H9 (cell line): ENCODE data around the gene GPRC5A. TPM values are rescaled to one million over a fixed set of nuclear protein-coding genes. Genes with fewer than 3 reads are reported as not detected.

ENCODE experiments used
- DNase-seq: peaks from one replicate; pipeline ENCODE4 v3.0.0-alpha.2; 2017
- H2AFZ ChIP-seq: one replicate; pipeline ENCODE4 v1.6.1; 2013; ENCODE audit warnings: mild to moderate bottlenecking, low read length, control low read depth, moderate library complexity
- H2AK5ac ChIP-seq: 2 replicates; pipeline ENCODE4 v1.6.1; 2013; ENCODE audit warnings: low read length, control low read depth, mixed read lengths; ENCODE audit not compliant: insufficient read length
- H2BK120ac ChIP-seq: one replicate; pipeline ENCODE4 v1.6.1; 2013; ENCODE audit warnings: low read depth, mild to moderate bottlenecking, low read length, control low read depth, inconsistent platforms; ENCODE audit not compliant: poor library complexity, severe bottlenecking
- H2BK12ac ChIP-seq: 2 replicates; pipeline ENCODE4 v1.6.1; 2013; ENCODE audit warnings: low read length, control low read depth, mixed read lengths, low read depth; ENCODE audit not compliant: insufficient read length
- H2BK15ac ChIP-seq: 2 replicates; pipeline ENCODE4 v1.6.1; 2013; ENCODE audit warnings: low read depth, low read length, control low read depth
- H2BK20ac ChIP-seq: one replicate; pipeline ENCODE4 v1.6.1; 2013; ENCODE audit warnings: low read depth, mild to moderate bottlenecking, low read length, control low read depth, inconsistent platforms; ENCODE audit not compliant: poor library complexity, severe bottlenecking
- H2BK5ac ChIP-seq: 2 replicates; pipeline ENCODE4 v1.6.1; 2013; ENCODE audit warnings: low read length, control low read depth, mixed read lengths; ENCODE audit not compliant: insufficient read length
- H3K14ac ChIP-seq: 2 replicates; pipeline ENCODE4 v1.6.1; 2013; ENCODE audit warnings: low read length, control low read depth; ENCODE audit not compliant: insufficient read depth
- H3K18ac ChIP-seq: 2 replicates; pipeline ENCODE4 v1.6.1; 2013; ENCODE audit warnings: low read depth, mild to moderate bottlenecking, mixed read lengths, low read length, control low read depth; ENCODE audit not compliant: insufficient read length
- H3K23ac ChIP-seq: 2 replicates; pipeline ENCODE4 v1.6.1; 2013; ENCODE audit warnings: low read length, control low read depth, mixed read lengths, low read depth; ENCODE audit not compliant: insufficient read length
- H3K23me2 ChIP-seq: 2 replicates; pipeline ENCODE4 v1.6.1; 2013; ENCODE audit warnings: low read depth, mild to moderate bottlenecking, mixed read lengths, low read length, control low read depth; ENCODE audit not compliant: insufficient read length, poor library complexity, severe bottlenecking
- H3K27ac ChIP-seq: 2 replicates; pipeline ENCODE4 v1.5.1; 2013; ENCODE audit warnings: low read length, control low read depth, mixed read lengths, low read depth; ENCODE audit not compliant: insufficient read length
- H3K27me3 ChIP-seq: 2 replicates; pipeline ENCODE4 v1.6.1; 2013; ENCODE audit warnings: low read length, control low read depth, inconsistent platforms; ENCODE audit not compliant: insufficient read depth
- H3K4ac ChIP-seq: 2 replicates; pipeline ENCODE4 v1.6.1; 2013; ENCODE audit warnings: low read depth, mild to moderate bottlenecking, control low read depth, inconsistent platforms, low read length, moderate library complexity
- H3K4me1 ChIP-seq: 2 replicates; pipeline ENCODE4 v1.6.1; 2013; ENCODE audit warnings: low read length, control low read depth, inconsistent platforms; ENCODE audit not compliant: insufficient read depth
- H3K4me2 ChIP-seq: 2 replicates; pipeline ENCODE4 v1.6.1; 2013; ENCODE audit warnings: low read length, control low read depth, mixed read lengths; ENCODE audit not compliant: insufficient read length, insufficient read depth
- H3K56ac ChIP-seq: 2 replicates; pipeline ENCODE4 v1.6.1; 2013; ENCODE audit warnings: low read depth, mild to moderate bottlenecking, mixed read lengths, low read length, control low read depth; ENCODE audit not compliant: insufficient read length
- H3K79me1 ChIP-seq: 2 replicates; pipeline ENCODE4 v1.6.1; 2013; ENCODE audit warnings: low read depth, mild to moderate bottlenecking, moderate library complexity, low read length, control low read depth, inconsistent platforms; ENCODE audit not compliant: insufficient read depth, poor library complexity, severe bottlenecking
- H3K79me2 ChIP-seq: 2 replicates; pipeline ENCODE4 v1.6.1; 2013; ENCODE audit warnings: low read length, control low read depth, inconsistent platforms; ENCODE audit not compliant: insufficient read depth
- H3K9ac ChIP-seq: 2 replicates; pipeline ENCODE4 v1.6.1; 2013; ENCODE audit warnings: low read length, control low read depth, mixed read lengths; ENCODE audit not compliant: insufficient read length; ENCODE audit errors: extremely low read depth
- H3K9me3 ChIP-seq: one replicate; pipeline ENCODE4 v1.6.1; 2013; ENCODE audit warnings: low read depth, low read length, inconsistent platforms; ENCODE audit not compliant: control insufficient read depth
- H3T11ph ChIP-seq: one replicate; pipeline ENCODE4 v1.6.1; 2013; ENCODE audit warnings: mild to moderate bottlenecking, low read length, control low read depth, inconsistent platforms
- H4K20me1 ChIP-seq: one replicate; pipeline ENCODE4 v1.6.1; 2013; ENCODE audit not compliant: control insufficient read depth, insufficient read length, insufficient read depth
- H4K5ac ChIP-seq: 2 replicates; pipeline ENCODE4 v1.6.1; 2013; ENCODE audit warnings: low read depth, mild to moderate bottlenecking, mixed read lengths, low read length, control low read depth; ENCODE audit not compliant: insufficient read length
- H4K8ac ChIP-seq: replicated peaks from 2 replicates; pipeline ENCODE4 v1.6.1; 2013; ENCODE audit warnings: low read length, control low read depth, mixed read lengths, low read depth; ENCODE audit not compliant: insufficient read length
- H4K91ac ChIP-seq: 2 replicates; pipeline ENCODE4 v1.6.1; 2013; ENCODE audit warnings: low read depth, mild to moderate bottlenecking, moderate library complexity, mixed read lengths, low read length, control low read depth; ENCODE audit not compliant: insufficient read length
- H3K27ac Mint-ChIP-seq, 3 experiments: 2 replicates in 2 of 3; 3 replicates in 1 of 3; pipeline ENCODE4 v1.8.0; 2020 to 2021; ENCODE audit warnings: mixed read lengths in 3 of 3, mild to moderate bottlenecking in 1 of 3, moderate library complexity in 1 of 3
- H3K27me3 Mint-ChIP-seq: 2 replicates; pipeline ENCODE4 v1.8.0; 2021; ENCODE audit warnings: low read depth, mild to moderate bottlenecking, moderate library complexity, mixed read lengths
- H3K36me3 Mint-ChIP-seq, 3 experiments: 2 replicates in 2 of 3; 3 replicates in 1 of 3; pipeline ENCODE4 v1.8.0; 2020 to 2021; ENCODE audit warnings: low read depth in 3 of 3, mixed read lengths in 3 of 3; ENCODE audit not compliant: insufficient read depth in 1 of 3
- H3K4me1 Mint-ChIP-seq, 2 experiments: 2 replicates each; pipeline ENCODE4 v1.8.0; 2020; ENCODE audit warnings: mixed read lengths in 2 of 2
- H3K4me3 Mint-ChIP-seq, 2 experiments: 2 replicates in 1 of 2; 3 replicates in 1 of 2; pipeline ENCODE4 v1.8.0; 2020 to 2021; ENCODE audit warnings: mild to moderate bottlenecking in 2 of 2, mixed read lengths in 2 of 2, moderate library complexity in 1 of 2
- H3K9me3 Mint-ChIP-seq, 2 experiments: 2 replicates in 1 of 2; 3 replicates in 1 of 2; pipeline ENCODE4 v1.8.0; 2020; ENCODE audit warnings: mild to moderate bottlenecking in 2 of 2, mixed read lengths in 2 of 2, moderate library complexity in 1 of 2
- CTCF ChIP-seq: fragments of 200-600 bp; sonication (generic); conservative IDR thresholded peaks from 3 replicates; pipeline ENCODE4 v1.8.0; 2021; ENCODE audit warnings: antibody characterized with exemption, mild to moderate bottlenecking
- WGBS: extraction: QIAGEN DNeasy Blood & Tissue Kit; methylation state at CpG from one replicate; pipeline ENCODE4 v1.1.7; 2013; ENCODE audit warnings: missing lambda C conversion rate, low lambda C conversion rate, mixed read lengths; ENCODE audit not compliant: insufficient read length; ENCODE audit errors: extremely low coverage; 5-methylcytosine and 5-hydroxymethylcytosine counted together
- total RNA-seq: library from RNA; stranded (reverse); gene quantifications from 2 replicates; pipeline ENCODE4 v1.2.1, GENCODE V29; 2021

The GPRC5A gene
- total RNA-seq, 1 experiment from 2014 or later, result 0.09 TPM

GRCh38 chr12:12853435-12853834 lies 37.9 kb upstream of the GPRC5A start:
- Histone ChIP-seq H4K5ac (no peak overlapping the region), H3K18ac (no peak overlapping the region), H3K9me3 (no peaks in the 10 kb centered on the region), H3K27ac (no peak overlapping the region), H2BK15ac (no peak overlapping the region), H2BK20ac (no peak overlapping the region), H3K79me2 (no peaks in the 10 kb centered on the region), H2AFZ (no peak overlapping the region), H3K27me3 (no peaks in the 10 kb centered on the region), H2AK5ac (no peak overlapping the region), H3K4me2 (no peak overlapping the region), H3K79me1 (no peaks in the 10 kb centered on the region), H2BK12ac (no peak overlapping the region), H3K56ac (no peak overlapping the region), H3K4ac (no peak overlapping the region), H2BK120ac (no peak overlapping the region), H3K23me2 (no peaks in the 10 kb centered on the region), H4K8ac (no peak overlapping the region), H3K4me1 (no peaks in the 10 kb centered on the region), H4K20me1 (no peaks in the 10 kb centered on the region), H3K14ac (no peak overlapping the region), H3T11ph (no peak overlapping the region), H3K23ac (no peak overlapping the region), H2BK5ac (no peak overlapping the region), H4K91ac (no peak overlapping the region), H3K9ac (no peak overlapping the region)
- DNase-seq, result no peak
- peaks cover 8 to 16% (median 9%) of the 10 kb centered on the region in 3 experiments for H3K36me3 Mint-ChIP-seq
- H3K4me1 Mint-ChIP-seq, result no peaks in the 10 kb centered on the region
- no peaks in the 10 kb centered on the region for H3K27me3 Mint-ChIP-seq
- WGBS, result no CpG with 5 or more reads among the region's 3 CpGs
- no peak overlapping the region for H3K4me3 Mint-ChIP-seq
- no peak overlapping the region for H3K27ac Mint-ChIP-seq
- no peak for TF ChIP-seq CTCF
- peaks cover 0 to 8% of the 10 kb centered on the region in 2 experiments; a peak in 1 of 5 replicates for H3K9me3 Mint-ChIP-seq
